Common myeloid progenitor, CD34-positive (primary cell): ENCODE measurements around the gene DOK1.
"Not testable (repeated sequence)": the region's sequence is repeated elsewhere in the genome, so short reads cannot be mapped to it uniquely, and the experiment has no call there.

Source experiments
- CTCF ChIA-PET: fragments of 350-600 bp; sonication (Branson Sonifier 250); formaldehyde crosslinking; loops from one replicate; lab custom pipeline; 2021; ENCODE audit warnings: antibody characterized with exemption; lab: Charles Lee
- POLR2A ChIA-PET: fragments of 350-600 bp; sonication (Branson Sonifier 250); formaldehyde crosslinking; loops from one replicate; lab custom pipeline; 2021; ENCODE audit warnings: antibody characterized with exemption; lab: Charles Lee
- DNase-seq, 3 donors: peaks; one replicate each; pipeline versions ENCODE4 v3.0.0 to v3.0.0-alpha.2; 2013
- H3K27ac ChIP-seq, 2 experiments: 1 replicate in 1 of 2; 2 replicates in 1 of 2; pipeline ENCODE4 v1.7.0; 2013; ENCODE audit warnings: inconsistent platforms in 2 of 2, low read length in 2 of 2, mild to moderate bottlenecking in 2 of 2, low read depth in 1 of 2, moderate library complexity in 1 of 2; ENCODE audit not compliant: severe bottlenecking in 2 of 2, insufficient read depth in 1 of 2, poor library complexity in 1 of 2
- H3K27me3 ChIP-seq, 5 experiments: replicated peaks in 2 of 5; 1 replicate in 3 of 5; 2 replicates in 2 of 5; pipeline versions ENCODE4 v1.6.1 to v1.7.0; 2013; ENCODE audit warnings: low read length in 4 of 5, mild to moderate bottlenecking in 2 of 5, moderate library complexity in 2 of 5, inconsistent platforms in 1 of 5; ENCODE audit not compliant: insufficient read depth in 5 of 5, control insufficient read depth in 4 of 5
- H3K36me3 ChIP-seq, 4 experiments: 1 replicate in 2 of 4; 2 replicates in 2 of 4; pipeline versions ENCODE4 v1.6.1 to v1.7.0; 2013; ENCODE audit warnings: low read length in 3 of 4, control low read depth in 1 of 4, mild to moderate bottlenecking in 1 of 4; ENCODE audit not compliant: control insufficient read depth in 4 of 4, insufficient read depth in 4 of 4
- H3K4me1 ChIP-seq, 4 experiments: 1 replicate in 3 of 4; 2 replicates in 1 of 4; pipeline versions ENCODE4 v1.6.1 to v1.7.1; 2013; ENCODE audit warnings: low read length in 3 of 4, mild to moderate bottlenecking in 3 of 4, control low read depth in 1 of 4, inconsistent platforms in 1 of 4, moderate library complexity in 1 of 4; ENCODE audit not compliant: control insufficient read depth in 4 of 4, insufficient read depth in 4 of 4; ENCODE audit errors: control extremely low read depth in 1 of 4
- H3K4me3 ChIP-seq, 7 experiments: 1 replicate in 4 of 7; 2 replicates in 3 of 7; pipeline versions ENCODE4 v1.5.1 to v1.7.0; 2013; ENCODE audit warnings: mild to moderate bottlenecking in 7 of 7, low read length in 6 of 7, moderate library complexity in 6 of 7, inconsistent platforms in 2 of 7, low read depth in 2 of 7, control low read depth in 1 of 7; ENCODE audit not compliant: insufficient read depth in 4 of 7, control insufficient read depth in 1 of 7; ENCODE audit errors: extremely low read depth in 1 of 7
- H3K9me3 ChIP-seq, 5 experiments: 1 replicate in 4 of 5; 2 replicates in 1 of 5; pipeline versions ENCODE4 v1.6.1 to v1.7.1; 2013; ENCODE audit warnings: low read length in 4 of 5, mild to moderate bottlenecking in 2 of 5, inconsistent platforms in 1 of 5, low read depth in 1 of 5, moderate library complexity in 1 of 5; ENCODE audit not compliant: control insufficient read depth in 4 of 5, insufficient read depth in 2 of 5; ENCODE audit errors: control extremely low read depth in 1 of 5
- WGBS: methylation state at CpG from one replicate; pipeline ENCODE4 v1.1.5; 2013; ENCODE audit not compliant: insufficient coverage; 5-methylcytosine and 5-hydroxymethylcytosine counted together

Gene DOK1

DNA sequence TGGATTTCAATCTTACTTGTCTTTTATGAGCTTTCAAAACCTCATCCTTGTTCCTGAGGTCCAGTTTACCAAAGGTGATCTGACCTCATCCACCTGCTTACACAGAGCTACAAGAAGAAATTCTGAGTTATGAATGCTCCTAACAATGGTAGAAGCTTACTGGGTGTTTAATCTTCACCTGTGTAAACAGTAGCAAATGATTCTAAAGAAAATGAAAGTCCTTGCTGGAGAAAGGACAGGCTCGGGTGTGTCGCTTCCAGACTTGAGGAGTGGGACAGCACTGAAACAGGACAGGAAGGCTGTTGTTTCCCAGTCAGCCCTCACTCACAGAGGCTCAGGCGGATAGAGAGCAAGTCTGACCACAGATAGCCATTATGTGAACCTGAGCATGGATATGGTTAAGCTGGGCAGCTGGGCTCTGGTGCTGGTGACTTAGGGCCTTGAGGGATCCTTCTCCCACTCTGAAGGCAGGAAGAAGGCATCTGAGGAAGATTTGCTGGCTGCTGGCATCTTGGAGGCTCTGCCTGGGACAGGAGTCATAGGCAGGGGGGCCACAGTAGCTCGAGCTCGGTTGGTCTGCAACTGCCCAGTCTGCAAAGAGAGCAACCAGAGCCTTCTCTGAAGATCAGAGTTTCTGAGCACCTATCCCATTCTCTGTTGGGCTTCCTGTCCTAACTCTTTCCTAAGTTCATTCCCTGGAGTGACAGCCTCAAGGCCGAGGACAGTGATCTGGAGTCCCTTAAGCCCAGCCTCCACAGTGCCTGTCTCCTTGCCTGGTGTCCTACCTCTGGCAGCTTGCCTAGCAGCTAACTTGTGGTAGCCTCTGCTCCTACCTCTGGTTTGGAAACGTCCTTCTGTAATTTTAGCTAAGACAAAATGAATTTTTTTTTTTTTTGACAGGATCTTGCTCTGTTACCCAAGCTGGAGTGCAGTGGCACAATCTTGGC is 4.0 kb downstream of the DOK1 start:
- H3K27ac ChIP-seq, result no peak overlapping the region
- peaks cover 0 to 74% (median 33%) of the 10 kb centered on the region in 4 experiments for H3K4me1 ChIP-seq
- no peaks in the 10 kb centered on the region for H3K9me3 ChIP-seq
- no peak for DNase-seq
- 98% methylated on average over 5 of the region's 7 CpGs for WGBS
- peaks cover 0 to 28% (median 11%) of the 10 kb centered on the region in 4 experiments for H3K36me3 ChIP-seq
- no peaks in the 10 kb centered on the region for H3K27me3 ChIP-seq
- H3K4me3 ChIP-seq, result no peak overlapping the region
- POLR2A ChIA-PET, result interaction anchor here (1.3 kb wide), 1 partner anchor 8 kb away, joined by 3 read pairs; no protein-coding TSS in a partner anchor
- CTCF ChIA-PET, result interaction anchor here (0.5 to 6.1 kb wide), 8 partner anchors 10 to 95 kb away, joined by 3 to 35 read pairs (median 5); no protein-coding TSS in a partner anchor

DNA sequence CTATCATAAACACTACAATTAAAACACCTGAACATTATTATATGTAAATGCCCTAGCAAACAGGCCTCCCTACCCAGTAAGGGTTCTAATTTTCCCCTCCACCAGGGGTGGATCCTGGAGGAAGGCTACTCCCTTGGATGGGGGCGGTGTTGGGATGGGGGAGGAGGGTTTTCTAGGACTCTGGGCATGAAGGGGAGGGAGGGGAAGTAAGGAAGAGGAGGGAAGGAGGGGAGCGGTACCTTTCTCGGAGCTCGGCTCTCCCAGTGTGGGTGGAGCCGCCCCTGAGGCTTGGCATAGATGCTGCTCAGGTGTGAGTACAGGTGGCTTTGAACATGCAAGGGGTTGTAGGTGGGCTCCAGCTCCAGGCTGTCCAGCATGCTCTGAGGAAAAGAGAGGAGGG is 5.4 kb downstream of the DOK1 start:
- Histone ChIP-seq H3K27me3 (no peaks in the 10 kb centered on the region), H3K9me3 (no peaks in the 10 kb centered on the region), H3K27ac (no peak overlapping the region), H3K4me3 (no peak overlapping the region), H3K36me3 (peaks cover 0 to 28% (median 11%) of the 10 kb centered on the region in 4 experiments), H3K4me1 (peaks cover 0 to 69% (median 29%) of the 10 kb centered on the region in 4 experiments)
- 93% methylated on average over 3 of the region's 5 CpGs for WGBS
- ChIA-PET POLR2A (no interaction called here), CTCF (interaction anchor here (0.7 to 6.1 kb wide), 5 partner anchors 8 to 28 kb away, joined by 3 to 35 read pairs (median 23); no protein-coding TSS in a partner anchor)
- no peak for DNase-seq

GRCh38 chr2:74560591-74560990 is 6.1 kb downstream of the DOK1 start:
- peaks cover 0 to 66% (median 23%) of the 10 kb centered on the region in 4 experiments for H3K4me1 ChIP-seq
- no peaks in the 10 kb centered on the region for H3K27me3 ChIP-seq
- POLR2A ChIA-PET, result no interaction called here
- no peak overlapping the region for H3K27ac ChIP-seq
- H3K9me3 ChIP-seq, result no peaks in the 10 kb centered on the region
- WGBS, result 69% methylated on average over 3 of the region's 6 CpGs
- peaks cover 0 to 27% (median 11%) of the 10 kb centered on the region in 4 experiments for H3K36me3 ChIP-seq
- DNase-seq, result no peak
- CTCF ChIA-PET, result interaction anchor here (0.8 to 6.1 kb wide), 2 partner anchors 15 to 29 kb away, joined by 3 to 35 read pairs; no protein-coding TSS in a partner anchor
- H3K4me3 ChIP-seq, result no peak overlapping the region

DNA sequence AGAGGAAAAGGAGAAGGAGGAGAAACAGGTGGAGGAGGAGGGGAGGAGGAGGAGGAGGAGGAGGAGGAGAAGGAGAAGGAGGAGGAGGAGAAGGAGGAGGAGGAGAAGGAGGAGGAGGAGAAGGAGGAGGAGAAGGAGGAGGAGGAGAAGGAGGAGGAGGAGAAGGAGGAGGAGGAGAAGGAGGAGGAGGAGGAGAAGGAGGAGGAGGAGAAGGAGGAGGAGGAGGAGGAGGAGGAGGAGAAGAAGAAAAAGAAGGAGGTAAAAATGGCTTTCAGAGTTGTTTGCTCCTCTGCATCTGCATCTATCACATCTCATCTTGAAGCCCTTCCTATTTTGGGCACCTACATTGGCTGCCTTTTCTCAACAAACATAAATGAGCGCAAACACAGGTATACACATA is 6.5 kb downstream of the DOK1 start:
- DNase-seq, H3K27ac ChIP-seq, H3K4me3 ChIP-seq, POLR2A ChIA-PET, H3K27me3 ChIP-seq, H3K9me3 ChIP-seq: not testable (repeated sequence)
- Histone ChIP-seq H3K36me3 (peaks cover 0 to 23% (median 11%) of the 10 kb centered on the region in 4 experiments), H3K4me1 (peaks cover 0 to 64% (median 19%) of the 10 kb centered on the region in 4 experiments)
- CTCF ChIA-PET, result interaction anchor here (1.0 to 6.1 kb wide), 2 partner anchors 15 kb away, joined by 4 to 35 read pairs; no protein-coding TSS in a partner anchor
- WGBS, result 100% methylated on average over 1 of the region's 1 CpG

DNA sequence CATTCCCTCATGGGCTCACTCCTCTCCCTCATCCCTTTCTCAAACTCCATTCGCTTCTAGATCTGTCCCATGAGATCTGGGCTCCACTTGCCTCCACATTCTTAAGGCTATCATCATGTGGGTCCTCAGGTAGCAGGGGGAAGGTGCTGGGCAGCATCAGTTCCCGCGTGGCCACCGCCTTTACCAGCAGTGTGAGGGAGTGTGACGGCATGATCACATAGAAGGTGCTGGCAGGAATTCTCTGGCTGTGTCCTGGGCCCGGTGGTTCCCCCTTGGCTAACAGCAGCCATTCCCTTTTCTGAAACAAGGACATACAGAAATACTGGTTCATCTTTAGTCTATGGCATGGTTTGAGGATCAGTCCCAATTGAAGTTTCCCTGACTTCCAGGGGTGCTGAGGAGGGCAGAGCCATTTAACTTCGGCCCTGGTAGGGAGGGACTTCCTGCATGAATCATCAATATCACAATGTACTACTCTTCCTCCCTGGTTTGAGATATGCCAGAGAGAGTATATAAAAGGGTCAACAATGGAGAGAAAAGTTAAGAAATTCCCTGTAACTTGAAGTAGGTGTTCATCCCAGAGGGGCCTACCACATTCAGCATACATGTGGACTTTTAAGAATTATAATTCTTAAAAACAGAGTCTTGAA is 7.7 kb downstream of the DOK1 start:
- ChIA-PET POLR2A (no interaction called here), CTCF (interaction anchor here (1.0 kb wide), 1 partner anchor 14 kb away, joined by 4 read pairs; no protein-coding TSS in a partner anchor)
- H3K4me1 ChIP-seq, result peaks cover 0 to 60% (median 15%) of the 10 kb centered on the region in 4 experiments
- 94% methylated on average over 5 of the region's 7 CpGs for WGBS
- peak in 1 of 3 donors; percentile 27 for DNase-seq
- no peaks in the 10 kb centered on the region for H3K27me3 ChIP-seq
- no peak overlapping the region for H3K27ac ChIP-seq
- no peak overlapping the region for H3K4me3 ChIP-seq
- peaks cover 0 to 10% (median under 1%) of the 10 kb centered on the region in 4 experiments for H3K36me3 ChIP-seq
- no peaks in the 10 kb centered on the region for H3K9me3 ChIP-seq

- CTCF ChIA-PET, result interaction anchor here (0.9 to 1.5 kb wide), 4 partner anchors 11 to 32 kb away, joined by 4 to 5 read pairs (median 4); no protein-coding TSS in a partner anchor
Measured at GRCh38 chr2:74564222-74564621, 9.7 kb downstream of the DOK1 start.

More at GRCh38 chr2:74564222-74564621, 9.7 kb downstream of the DOK1 start:
- H3K9me3 ChIP-seq, result no peaks in the 10 kb centered on the region
- no peak overlapping the region for H3K27ac ChIP-seq
- peaks cover 0 to 54% (median 17%) of the 10 kb centered on the region in 4 experiments for H3K4me1 ChIP-seq
- H3K36me3 ChIP-seq, result no peaks in the 10 kb centered on the region
- DNase-seq, result no peak
- no peaks in the 10 kb centered on the region for H3K27me3 ChIP-seq
- H3K4me3 ChIP-seq, result no peak overlapping the region
- 96% methylated on average over 4 of the region's 5 CpGs for WGBS
- POLR2A ChIA-PET, result no interaction called here
